ENCODE results near the gene OSBPL9.

OSBPL9 gene

DNA sequence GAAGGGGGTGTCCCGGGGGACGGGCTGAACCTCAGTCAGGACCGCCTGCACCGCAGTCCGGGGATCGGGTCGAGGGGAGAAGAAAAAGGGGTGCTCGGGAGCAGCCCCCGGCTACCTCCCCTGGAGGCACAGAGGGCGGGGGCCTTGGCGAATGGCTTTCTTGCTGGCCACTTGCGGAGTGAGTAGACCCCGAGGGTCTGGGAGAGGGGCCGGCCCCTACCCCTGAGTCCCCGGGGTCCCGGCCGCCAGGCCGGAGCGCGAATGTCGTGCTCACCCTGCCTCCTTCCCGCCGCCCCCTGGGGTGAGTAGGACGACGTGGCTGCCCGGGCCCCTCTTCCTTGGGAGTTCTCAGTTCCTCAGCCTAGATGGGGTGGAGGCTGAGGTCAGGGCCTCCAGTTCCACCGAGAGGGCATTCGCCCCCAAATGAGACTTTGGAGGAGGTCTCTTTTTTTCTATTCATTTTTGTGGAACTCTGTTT is 113.0 kb downstream of the OSBPL9 start (continued):
- TF ChIP-seq, protein P1, sequence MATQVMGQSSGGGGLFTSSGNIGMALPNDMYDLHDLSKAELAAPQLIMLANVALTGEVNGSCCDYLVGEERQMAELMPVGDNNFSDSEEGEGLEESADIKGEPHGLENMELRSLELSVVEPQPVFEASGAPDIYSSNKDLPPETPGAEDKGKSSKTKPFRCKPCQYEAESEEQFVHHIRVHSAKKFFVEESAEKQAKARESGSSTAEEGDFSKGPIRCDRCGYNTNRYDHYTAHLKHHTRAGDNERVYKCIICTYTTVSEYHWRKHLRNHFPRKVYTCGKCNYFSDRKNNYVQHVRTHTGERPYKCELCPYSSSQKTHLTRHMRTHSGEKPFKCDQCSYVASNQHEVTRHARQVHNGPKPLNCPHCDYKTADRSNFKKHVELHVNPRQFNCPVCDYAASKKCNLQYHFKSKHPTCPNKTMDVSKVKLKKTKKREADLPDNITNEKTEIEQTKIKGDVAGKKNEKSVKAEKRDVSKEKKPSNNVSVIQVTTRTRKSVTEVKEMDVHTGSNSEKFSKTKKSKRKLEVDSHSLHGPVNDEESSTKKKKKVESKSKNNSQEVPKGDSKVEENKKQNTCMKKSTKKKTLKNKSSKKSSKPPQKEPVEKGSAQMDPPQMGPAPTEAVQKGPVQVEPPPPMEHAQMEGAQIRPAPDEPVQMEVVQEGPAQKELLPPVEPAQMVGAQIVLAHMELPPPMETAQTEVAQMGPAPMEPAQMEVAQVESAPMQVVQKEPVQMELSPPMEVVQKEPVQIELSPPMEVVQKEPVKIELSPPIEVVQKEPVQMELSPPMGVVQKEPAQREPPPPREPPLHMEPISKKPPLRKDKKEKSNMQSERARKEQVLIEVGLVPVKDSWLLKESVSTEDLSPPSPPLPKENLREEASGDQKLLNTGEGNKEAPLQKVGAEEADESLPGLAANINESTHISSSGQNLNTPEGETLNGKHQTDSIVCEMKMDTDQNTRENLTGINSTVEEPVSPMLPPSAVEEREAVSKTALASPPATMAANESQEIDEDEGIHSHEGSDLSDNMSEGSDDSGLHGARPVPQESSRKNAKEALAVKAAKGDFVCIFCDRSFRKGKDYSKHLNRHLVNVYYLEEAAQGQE (tag by site-specific recombination; IDR thresholded peaks at IDR 0.05): no peak
- TF ChIP-seq GLI2 (tag by site-specific recombination; IDR thresholded peaks at IDR 0.05; ENCODE audit: borderline replicate concordance, low read depth) (no peak), BCL11A (tag by site-specific recombination; IDR thresholded peaks at IDR 0.05; ENCODE audit: low read depth) (peak; percentile 73; the same call in 1 of the 2 replicates), ZNF48 (tag by site-specific recombination; IDR thresholded peaks at IDR 0.05) (no peak), MYNN (tag by site-specific recombination; IDR thresholded peaks at IDR 0.05; ENCODE audit: borderline replicate concordance) (no peak), ZNF670 (tag by site-specific recombination; IDR thresholded peaks at IDR 0.05; ENCODE audit: low read depth) (no peak), ZNF138 (tag by site-specific recombination; IDR thresholded peaks at IDR 0.05; ENCODE audit: borderline replicate concordance) (no peak), ZNF174 (tag by site-specific recombination; IDR thresholded peaks at IDR 0.05) (no peak), ZBTB17 (tag by site-specific recombination; IDR thresholded peaks at IDR 0.05) (no peak), ZNF449 (tag by site-specific recombination; IDR thresholded peaks at IDR 0.05) (no peak), ZNF211 (tag by site-specific recombination; IDR thresholded peaks at IDR 0.05; ENCODE audit: low read depth) (no peak), TSHZ1 (tag by site-specific recombination; IDR thresholded peaks at IDR 0.05; ENCODE audit: borderline replicate concordance) (no peak), KLF16 (tag by site-specific recombination; IDR thresholded peaks at IDR 0.05) (no peak), ZBTB48 (tag by site-specific recombination; IDR thresholded peaks at IDR 0.05) (no peak), ZNF580 (tag by site-specific recombination; IDR thresholded peaks at IDR 0.05) (no peak), ZNF311 (tag by site-specific recombination; IDR thresholded peaks at IDR 0.05; ENCODE audit: borderline replicate concordance) (no peak)
- TF ChIP-seq, protein P2, sequence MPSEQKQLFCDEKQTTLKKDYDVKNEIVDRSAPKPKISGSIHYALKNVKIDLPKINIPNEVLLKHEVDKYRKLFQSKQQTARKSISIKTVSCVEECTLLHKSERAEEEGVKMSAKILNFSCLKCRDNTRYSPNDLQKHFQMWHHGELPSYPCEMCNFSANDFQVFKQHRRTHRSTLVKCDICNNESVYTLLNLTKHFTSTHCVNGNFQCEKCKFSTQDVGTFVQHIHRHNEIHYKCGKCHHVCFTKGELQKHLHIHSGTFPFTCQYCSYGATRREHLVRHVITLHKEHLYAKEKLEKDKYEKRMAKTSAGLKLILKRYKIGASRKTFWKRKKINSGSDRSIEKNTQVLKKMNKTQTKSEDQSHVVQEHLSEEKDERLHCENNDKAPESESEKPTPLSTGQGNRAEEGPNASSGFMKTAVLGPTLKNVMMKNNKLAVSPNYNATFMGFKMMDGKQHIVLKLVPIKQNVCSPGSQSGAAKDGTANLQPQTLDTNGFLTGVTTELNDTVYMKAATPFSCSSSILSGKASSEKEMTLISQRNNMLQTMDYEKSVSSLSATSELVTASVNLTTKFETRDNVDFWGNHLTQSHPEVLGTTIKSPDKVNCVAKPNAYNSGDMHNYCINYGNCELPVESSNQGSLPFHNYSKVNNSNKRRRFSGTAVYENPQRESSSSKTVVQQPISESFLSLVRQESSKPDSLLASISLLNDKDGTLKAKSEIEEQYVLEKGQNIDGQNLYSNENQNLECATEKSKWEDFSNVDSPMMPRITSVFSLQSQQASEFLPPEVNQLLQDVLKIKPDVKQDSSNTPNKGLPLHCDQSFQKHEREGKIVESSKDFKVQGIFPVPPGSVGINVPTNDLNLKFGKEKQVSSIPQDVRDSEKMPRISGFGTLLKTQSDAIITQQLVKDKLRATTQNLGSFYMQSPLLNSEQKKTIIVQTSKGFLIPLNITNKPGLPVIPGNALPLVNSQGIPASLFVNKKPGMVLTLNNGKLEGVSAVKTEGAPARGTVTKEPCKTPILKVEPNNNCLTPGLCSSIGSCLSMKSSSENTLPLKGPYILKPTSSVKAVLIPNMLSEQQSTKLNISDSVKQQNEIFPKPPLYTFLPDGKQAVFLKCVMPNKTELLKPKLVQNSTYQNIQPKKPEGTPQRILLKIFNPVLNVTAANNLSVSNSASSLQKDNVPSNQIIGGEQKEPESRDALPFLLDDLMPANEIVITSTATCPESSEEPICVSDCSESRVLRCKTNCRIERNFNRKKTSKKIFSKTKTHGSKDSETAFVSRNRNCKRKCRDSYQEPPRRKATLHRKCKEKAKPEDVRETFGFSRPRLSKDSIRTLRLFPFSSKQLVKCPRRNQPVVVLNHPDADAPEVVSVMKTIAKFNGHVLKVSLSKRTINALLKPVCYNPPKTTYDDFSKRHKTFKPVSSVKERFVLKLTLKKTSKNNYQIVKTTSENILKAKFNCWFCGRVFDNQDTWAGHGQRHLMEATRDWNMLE (tag by site-specific recombination; conservative IDR thresholded peaks at IDR 0.05; ENCODE audit: low read depth): no peak
- TF ChIP-seq, protein P3, sequence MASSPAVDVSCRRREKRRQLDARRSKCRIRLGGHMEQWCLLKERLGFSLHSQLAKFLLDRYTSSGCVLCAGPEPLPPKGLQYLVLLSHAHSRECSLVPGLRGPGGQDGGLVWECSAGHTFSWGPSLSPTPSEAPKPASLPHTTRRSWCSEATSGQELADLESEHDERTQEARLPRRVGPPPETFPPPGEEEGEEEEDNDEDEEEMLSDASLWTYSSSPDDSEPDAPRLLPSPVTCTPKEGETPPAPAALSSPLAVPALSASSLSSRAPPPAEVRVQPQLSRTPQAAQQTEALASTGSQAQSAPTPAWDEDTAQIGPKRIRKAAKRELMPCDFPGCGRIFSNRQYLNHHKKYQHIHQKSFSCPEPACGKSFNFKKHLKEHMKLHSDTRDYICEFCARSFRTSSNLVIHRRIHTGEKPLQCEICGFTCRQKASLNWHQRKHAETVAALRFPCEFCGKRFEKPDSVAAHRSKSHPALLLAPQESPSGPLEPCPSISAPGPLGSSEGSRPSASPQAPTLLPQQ (tag by site-specific recombination; IDR thresholded peaks at IDR 0.05): no peak
- TF ChIP-seq, protein P4, sequence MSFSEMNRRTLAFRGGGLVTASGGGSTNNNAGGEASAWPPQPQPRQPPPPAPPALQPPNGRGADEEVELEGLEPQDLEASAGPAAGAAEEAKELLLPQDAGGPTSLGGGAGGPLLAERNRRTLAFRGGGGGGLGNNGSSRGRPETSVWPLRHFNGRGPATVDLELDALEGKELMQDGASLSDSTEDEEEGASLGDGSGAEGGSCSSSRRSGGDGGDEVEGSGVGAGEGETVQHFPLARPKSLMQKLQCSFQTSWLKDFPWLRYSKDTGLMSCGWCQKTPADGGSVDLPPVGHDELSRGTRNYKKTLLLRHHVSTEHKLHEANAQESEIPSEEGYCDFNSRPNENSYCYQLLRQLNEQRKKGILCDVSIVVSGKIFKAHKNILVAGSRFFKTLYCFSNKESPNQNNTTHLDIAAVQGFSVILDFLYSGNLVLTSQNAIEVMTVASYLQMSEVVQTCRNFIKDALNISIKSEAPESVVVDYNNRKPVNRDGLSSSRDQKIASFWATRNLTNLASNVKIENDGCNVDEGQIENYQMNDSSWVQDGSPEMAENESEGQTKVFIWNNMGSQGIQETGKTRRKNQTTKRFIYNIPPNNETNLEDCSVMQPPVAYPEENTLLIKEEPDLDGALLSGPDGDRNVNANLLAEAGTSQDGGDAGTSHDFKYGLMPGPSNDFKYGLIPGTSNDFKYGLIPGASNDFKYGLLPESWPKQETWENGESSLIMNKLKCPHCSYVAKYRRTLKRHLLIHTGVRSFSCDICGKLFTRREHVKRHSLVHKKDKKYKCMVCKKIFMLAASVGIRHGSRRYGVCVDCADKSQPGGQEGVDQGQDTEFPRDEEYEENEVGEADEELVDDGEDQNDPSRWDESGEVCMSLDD (tag by site-specific recombination; IDR thresholded peaks at IDR 0.05): peak; percentile 92

Data from HEK293 (cell line).